ENCODE results near the gene KPNA6. TPM values are rescaled to one million over a fixed set of nuclear protein-coding genes. Genes with fewer than 3 reads are reported as not detected.

Gene KPNA6
- total and polyA plus RNA-seq, 9 of the 15 experiments (the other 6 are each of a cell fraction or from before 2014, with no cell fraction given) = 20.1 to 54.6 (median 32.2) TPM

DNA sequence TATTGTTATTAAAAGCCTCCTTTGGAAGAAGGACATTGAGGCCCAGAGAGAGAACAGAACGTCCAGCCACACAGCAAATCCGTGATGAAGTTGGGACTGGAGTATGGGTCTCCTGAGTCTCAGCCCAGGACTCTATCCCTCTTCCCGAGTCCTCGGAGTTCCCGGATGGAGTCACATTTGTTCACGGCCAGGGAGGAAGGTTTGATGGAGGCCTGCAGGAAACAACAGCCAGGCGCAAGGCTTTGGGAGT, 71.3 kb downstream of the KPNA6 start (continued):
- TF ChIP-seq ZNF23 (CRISPR knock-in tag; IDR thresholded peaks at IDR 0.05) (no peak), MCM3 (IDR thresholded peaks at IDR 0.05) (no peak), RNF2 (IDR thresholded peaks at IDR 0.05) (no peak), BCOR (IDR thresholded peaks at IDR 0.05) (no peak), RAD21 (CRISPR knock-in tag; conservative IDR thresholded peaks at IDR 0.05 in 1 of 2, IDR thresholded peaks at IDR 0.05 in 1 of 2) (0 out of 4 replicates have a peak, but pooled peaks of 1 of the 2 experiments have one; percentile 5), SRSF9 (IDR thresholded peaks at IDR 0.05; ENCODE audit: borderline replicate concordance, low read depth, low read length) (no peak), ZNF354B (CRISPR knock-in tag; IDR thresholded peaks at IDR 0.05) (0 out of 2 replicates have a peak, but pooled peaks have one; percentile 29), TEAD4 (IDR thresholded peaks at IDR 0.05; ENCODE audit: low read length) (peak; percentile 3; the same call in 1 of the 2 replicates), TEAD4 (CRISPR knock-in tag; IDR thresholded peaks at IDR 0.05; ENCODE audit: borderline replicate concordance) (no peak), ASH1L (IDR thresholded peaks at IDR 0.05; ENCODE audit: borderline replicate concordance, low read depth, partially characterized antibody) (no peak), BMI1 (IDR thresholded peaks at IDR 0.05; ENCODE audit: low read length) (no peak), MCM5 (IDR thresholded peaks at IDR 0.05; ENCODE audit: low read depth) (no peak), ILF3 (IDR thresholded peaks at IDR 0.05; ENCODE audit: borderline replicate concordance) (no peak), FOS (IDR thresholded peaks at IDR 0.05; ENCODE audit: extremely low read depth, insufficient read length) (no peak), NFXL1 (CRISPR knock-in tag; IDR thresholded peaks at IDR 0.05) (no peak; the same call in 1 of the 2 replicates)
- TF ChIP-seq, protein P1, sequence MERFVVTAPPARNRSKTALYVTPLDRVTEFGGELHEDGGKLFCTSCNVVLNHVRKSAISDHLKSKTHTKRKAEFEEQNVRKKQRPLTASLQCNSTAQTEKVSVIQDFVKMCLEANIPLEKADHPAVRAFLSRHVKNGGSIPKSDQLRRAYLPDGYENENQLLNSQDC (CRISPR knock-in tag; IDR thresholded peaks at IDR 0.05) = no peak
- TF ChIP-seq, protein P2, sequence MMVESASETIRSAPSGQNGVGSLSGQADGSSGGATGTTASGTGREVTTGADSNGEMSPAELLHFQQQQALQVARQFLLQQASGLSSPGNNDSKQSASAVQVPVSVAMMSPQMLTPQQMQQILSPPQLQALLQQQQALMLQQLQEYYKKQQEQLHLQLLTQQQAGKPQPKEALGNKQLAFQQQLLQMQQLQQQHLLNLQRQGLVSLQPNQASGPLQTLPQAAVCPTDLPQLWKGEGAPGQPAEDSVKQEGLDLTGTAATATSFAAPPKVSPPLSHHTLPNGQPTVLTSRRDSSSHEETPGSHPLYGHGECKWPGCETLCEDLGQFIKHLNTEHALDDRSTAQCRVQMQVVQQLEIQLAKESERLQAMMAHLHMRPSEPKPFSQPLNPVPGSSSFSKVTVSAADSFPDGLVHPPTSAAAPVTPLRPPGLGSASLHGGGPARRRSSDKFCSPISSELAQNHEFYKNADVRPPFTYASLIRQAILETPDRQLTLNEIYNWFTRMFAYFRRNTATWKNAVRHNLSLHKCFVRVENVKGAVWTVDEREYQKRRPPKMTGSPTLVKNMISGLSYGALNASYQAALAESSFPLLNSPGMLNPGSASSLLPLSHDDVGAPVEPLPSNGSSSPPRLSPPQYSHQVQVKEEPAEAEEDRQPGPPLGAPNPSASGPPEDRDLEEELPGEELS (CRISPR knock-in tag; IDR thresholded peaks at IDR 0.05; ENCODE audit: borderline replicate concordance) = no peak
- TF ChIP-seq, protein P3, sequence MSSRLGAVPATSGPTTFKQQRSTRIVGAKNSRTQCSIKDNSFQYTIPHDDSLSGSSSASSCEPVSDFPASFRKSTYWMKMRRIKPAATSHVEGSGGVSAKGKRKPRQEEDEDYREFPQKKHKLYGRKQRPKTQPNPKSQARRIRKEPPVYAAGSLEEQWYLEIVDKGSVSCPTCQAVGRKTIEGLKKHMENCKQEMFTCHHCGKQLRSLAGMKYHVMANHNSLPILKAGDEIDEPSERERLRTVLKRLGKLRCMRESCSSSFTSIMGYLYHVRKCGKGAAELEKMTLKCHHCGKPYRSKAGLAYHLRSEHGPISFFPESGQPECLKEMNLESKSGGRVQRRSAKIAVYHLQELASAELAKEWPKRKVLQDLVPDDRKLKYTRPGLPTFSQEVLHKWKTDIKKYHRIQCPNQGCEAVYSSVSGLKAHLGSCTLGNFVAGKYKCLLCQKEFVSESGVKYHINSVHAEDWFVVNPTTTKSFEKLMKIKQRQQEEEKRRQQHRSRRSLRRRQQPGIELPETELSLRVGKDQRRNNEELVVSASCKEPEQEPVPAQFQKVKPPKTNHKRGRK (tag; IDR thresholded peaks at IDR 0.05) = no peak
- TF ChIP-seq, protein P4, sequence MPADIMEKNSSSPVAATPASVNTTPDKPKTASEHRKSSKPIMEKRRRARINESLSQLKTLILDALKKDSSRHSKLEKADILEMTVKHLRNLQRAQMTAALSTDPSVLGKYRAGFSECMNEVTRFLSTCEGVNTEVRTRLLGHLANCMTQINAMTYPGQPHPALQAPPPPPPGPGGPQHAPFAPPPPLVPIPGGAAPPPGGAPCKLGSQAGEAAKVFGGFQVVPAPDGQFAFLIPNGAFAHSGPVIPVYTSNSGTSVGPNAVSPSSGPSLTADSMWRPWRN (IDR thresholded peaks at IDR 0.05; ENCODE audit: low read depth) = no peak
- TF ChIP-seq, protein P5, sequence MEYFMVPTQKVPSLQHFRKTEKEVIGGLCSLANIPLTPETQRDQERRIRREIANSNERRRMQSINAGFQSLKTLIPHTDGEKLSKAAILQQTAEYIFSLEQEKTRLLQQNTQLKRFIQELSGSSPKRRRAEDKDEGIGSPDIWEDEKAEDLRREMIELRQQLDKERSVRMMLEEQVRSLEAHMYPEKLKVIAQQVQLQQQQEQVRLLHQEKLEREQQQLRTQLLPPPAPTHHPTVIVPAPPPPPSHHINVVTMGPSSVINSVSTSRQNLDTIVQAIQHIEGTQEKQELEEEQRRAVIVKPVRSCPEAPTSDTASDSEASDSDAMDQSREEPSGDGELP (CRISPR knock-in tag; IDR thresholded peaks at IDR 0.05; ENCODE audit: borderline replicate concordance) = no peak
- TF ChIP-seq, protein P6, sequence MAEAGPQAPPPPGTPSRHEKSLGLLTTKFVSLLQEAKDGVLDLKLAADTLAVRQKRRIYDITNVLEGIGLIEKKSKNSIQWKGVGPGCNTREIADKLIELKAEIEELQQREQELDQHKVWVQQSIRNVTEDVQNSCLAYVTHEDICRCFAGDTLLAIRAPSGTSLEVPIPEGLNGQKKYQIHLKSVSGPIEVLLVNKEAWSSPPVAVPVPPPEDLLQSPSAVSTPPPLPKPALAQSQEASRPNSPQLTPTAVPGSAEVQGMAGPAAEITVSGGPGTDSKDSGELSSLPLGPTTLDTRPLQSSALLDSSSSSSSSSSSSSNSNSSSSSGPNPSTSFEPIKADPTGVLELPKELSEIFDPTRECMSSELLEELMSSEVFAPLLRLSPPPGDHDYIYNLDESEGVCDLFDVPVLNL (CRISPR knock-in tag; IDR thresholded peaks at IDR 0.05; ENCODE audit: low read depth) = no peak
- TF ChIP-seq, protein P7, sequence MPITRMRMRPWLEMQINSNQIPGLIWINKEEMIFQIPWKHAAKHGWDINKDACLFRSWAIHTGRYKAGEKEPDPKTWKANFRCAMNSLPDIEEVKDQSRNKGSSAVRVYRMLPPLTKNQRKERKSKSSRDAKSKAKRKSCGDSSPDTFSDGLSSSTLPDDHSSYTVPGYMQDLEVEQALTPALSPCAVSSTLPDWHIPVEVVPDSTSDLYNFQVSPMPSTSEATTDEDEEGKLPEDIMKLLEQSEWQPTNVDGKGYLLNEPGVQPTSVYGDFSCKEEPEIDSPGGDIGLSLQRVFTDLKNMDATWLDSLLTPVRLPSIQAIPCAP (CRISPR knock-in tag; IDR thresholded peaks at IDR 0.05; ENCODE audit: borderline replicate concordance) = no peak
